Activated CD4-positive, alpha-beta T cell treated with anti-CD3 and anti-CD28 coated beads for 36 hours (primary cell): ENCODE data around the gene ZBTB34. TPM values are rescaled to one million over a fixed set of nuclear protein-coding genes. Genes with fewer than 3 reads are reported as not detected.

Experiments
- ATAC-seq: fragments of 200-7000 bp; cut with Tn5 transposase; one replicate; pipeline ENCODE4 v1.10.0; 2021; ENCODE audit warnings: mild to moderate bottlenecking, moderate library complexity
- CTCF ChIA-PET: fragments of 350-600 bp; sonication (Branson Sonifier 250); formaldehyde crosslinking; loops from one replicate; lab custom pipeline; 2021; ENCODE audit warnings: antibody characterized with exemption; lab: Charles Lee
- POLR2A ChIA-PET: fragments of 350-600 bp; sonication (Branson Sonifier 250); formaldehyde crosslinking; loops from one replicate; lab custom pipeline; 2021; ENCODE audit warnings: antibody characterized with exemption, inconsistent platforms; lab: Charles Lee
- DNase-seq: peaks from one replicate; pipeline ENCODE4 v3.0.0-alpha.2; 2020
- H3K27ac Mint-ChIP-seq: one replicate; pipeline ENCODE4 v1.8.0; 2021; ENCODE audit warnings: mixed read lengths
- H3K27me3 Mint-ChIP-seq: one replicate; pipeline ENCODE4 v1.8.0; 2021; ENCODE audit warnings: mixed read lengths
- H3K36me3 Mint-ChIP-seq: one replicate; pipeline ENCODE4 v1.8.0; 2021; ENCODE audit warnings: low read depth, mixed read lengths
- H3K4me1 Mint-ChIP-seq: one replicate; pipeline ENCODE4 v1.8.0; 2021; ENCODE audit warnings: mixed read lengths
- H3K4me3 Mint-ChIP-seq: one replicate; pipeline ENCODE4 v1.8.0; 2021; ENCODE audit warnings: mild to moderate bottlenecking, moderate library complexity, mixed read lengths
- H3K9me3 Mint-ChIP-seq: one replicate; pipeline ENCODE4 v1.8.0; 2021; ENCODE audit warnings: low read depth, mixed read lengths
- intact Hi-C, 2 experiments: fragments of 100-400 bp; cut with DNase I in 1 of 2; cut with micrococcal nuclease in 1 of 2; formaldehyde crosslinking; loops; one replicate each; pipeline versions ENCODE4 v1.14.2 to v1.15.1; 2022 to 2024; cut with DNase I, micrococcal nuclease
- total RNA-seq, 2 experiments: library from RNA; stranded (reverse); gene quantifications; one replicate each; pipeline ENCODE4 v1.2.3, GENCODE V29; 2021

Gene ZBTB34
- total RNA-seq, 2 experiments from 2014 or later, result 4.2 to 5.0 TPM

DNA sequence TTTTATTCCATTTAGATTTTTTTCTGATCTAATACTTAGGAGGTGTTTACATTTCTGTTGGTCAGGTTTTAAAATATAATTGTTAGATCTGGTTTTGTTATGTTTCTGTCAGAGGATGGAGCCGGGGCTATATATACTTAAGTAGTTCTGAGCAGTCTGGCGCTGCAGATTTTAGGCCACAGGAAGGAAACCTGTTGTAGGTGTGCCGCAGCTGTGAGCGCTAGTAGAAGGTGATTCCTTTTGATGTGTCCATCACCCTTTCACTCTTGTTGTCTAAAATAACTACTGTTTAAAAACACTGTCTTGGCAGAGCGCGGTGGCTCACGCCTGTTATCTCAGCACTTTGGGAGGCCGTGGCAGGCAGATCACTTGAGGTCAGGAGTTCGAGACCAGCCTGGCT is 17.0 kb downstream of the ZBTB34 start:
- H3K4me3 Mint-ChIP-seq, result no peak overlapping the region
- POLR2A ChIA-PET, result no interaction called here
- peaks cover 24% of the 10 kb centered on the region for H3K4me1 Mint-ChIP-seq
- DNase-seq (no peak), ATAC-seq (no peak)
- no peaks in the 10 kb centered on the region for H3K9me3 Mint-ChIP-seq
- no peaks in the 10 kb centered on the region for H3K27me3 Mint-ChIP-seq
- peaks cover 21% of the 10 kb centered on the region for H3K36me3 Mint-ChIP-seq
- intact Hi-C loops, result no loop called here
- CTCF ChIA-PET, result no interaction called here
- no peak overlapping the region for H3K27ac Mint-ChIP-seq

DNA sequence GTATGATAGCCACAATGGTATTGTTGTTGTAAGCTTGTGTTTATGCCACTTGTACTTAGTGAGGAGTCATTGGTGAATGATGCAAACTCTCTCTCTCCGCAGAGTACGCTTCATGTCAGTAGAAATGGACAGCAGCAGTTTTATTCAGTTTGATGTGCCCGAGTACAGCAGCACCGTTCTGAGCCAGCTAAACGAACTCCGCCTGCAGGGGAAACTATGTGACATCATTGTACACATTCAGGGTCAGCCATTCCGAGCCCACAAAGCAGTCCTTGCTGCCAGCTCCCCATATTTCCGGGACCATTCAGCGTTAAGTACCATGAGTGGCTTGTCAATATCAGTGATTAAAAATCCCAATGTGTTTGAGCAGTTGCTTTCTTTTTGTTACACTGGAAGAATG is 18.8 kb downstream of the ZBTB34 start:
- DNase-seq, result no peak
- no peaks in the 10 kb centered on the region for H3K9me3 Mint-ChIP-seq
- H3K27ac Mint-ChIP-seq, result no peak overlapping the region
- CTCF ChIA-PET, result no interaction called here
- H3K4me3 Mint-ChIP-seq, result no peak overlapping the region
- H3K27me3 Mint-ChIP-seq, result no peaks in the 10 kb centered on the region
- intact Hi-C loops, result no loop called here
- POLR2A ChIA-PET, result no interaction called here
- ATAC-seq, result no peak
- peaks cover 21% of the 10 kb centered on the region for H3K36me3 Mint-ChIP-seq
- peaks cover 18% of the 10 kb centered on the region for H3K4me1 Mint-ChIP-seq

DNA sequence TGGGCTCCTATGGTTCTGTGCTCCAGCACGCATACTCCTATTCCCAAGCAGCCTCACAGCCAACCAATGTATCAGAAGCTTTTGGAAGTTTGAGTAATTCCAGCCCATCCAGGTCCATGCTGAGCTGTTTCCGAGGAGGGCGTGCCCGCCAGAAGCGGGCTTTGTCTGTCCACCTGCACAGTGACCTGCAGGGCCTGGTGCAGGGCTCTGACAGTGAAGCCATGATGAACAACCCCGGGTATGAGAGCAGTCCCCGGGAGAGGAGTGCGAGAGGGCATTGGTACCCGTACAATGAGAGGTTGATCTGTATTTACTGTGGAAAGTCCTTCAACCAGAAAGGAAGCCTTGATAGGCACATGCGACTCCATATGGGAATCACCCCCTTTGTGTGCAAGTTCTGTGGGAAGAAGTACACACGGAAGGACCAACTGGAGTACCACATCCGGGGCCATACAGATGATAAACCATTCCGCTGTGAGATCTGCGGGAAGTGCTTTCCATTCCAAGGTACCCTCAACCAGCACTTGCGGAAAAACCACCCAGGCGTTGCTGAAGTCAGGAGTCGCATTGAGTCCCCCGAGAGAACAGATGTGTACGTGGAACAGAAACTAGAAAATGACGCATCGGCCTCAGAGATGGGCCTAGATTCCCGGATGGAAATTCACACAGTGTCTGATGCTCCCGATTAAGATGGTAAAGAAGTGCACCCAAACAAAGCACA is 19.9 kb downstream of the ZBTB34 start:
- no peak for ATAC-seq

DNA sequence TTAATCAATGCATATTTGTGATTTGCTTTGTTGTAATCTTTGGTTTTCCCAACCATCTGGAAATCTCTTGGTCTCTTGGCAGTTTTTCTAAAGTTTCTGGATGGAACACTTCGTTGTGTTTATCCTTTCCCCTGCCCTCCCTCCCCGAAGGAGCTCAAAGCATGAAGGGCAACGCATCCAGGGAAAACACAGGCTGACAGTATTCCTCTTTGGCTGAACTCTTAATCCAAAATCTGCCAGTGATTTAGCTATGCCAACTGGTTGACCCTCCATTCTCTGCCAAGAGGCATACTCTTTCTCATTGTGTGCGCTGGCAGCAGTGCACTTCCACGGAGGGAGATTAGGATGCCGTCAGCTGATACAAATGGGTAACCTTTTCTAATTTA is 20.5 kb downstream of the ZBTB34 start:
- POLR2A ChIA-PET, result no interaction called here
- Mint-ChIP-seq H3K27me3 (no peaks in the 10 kb centered on the region), H3K9me3 (no peaks in the 10 kb centered on the region), H3K4me1 (peaks cover 15% of the 10 kb centered on the region), H3K27ac (no peak overlapping the region), H3K36me3 (peaks cover 21% of the 10 kb centered on the region), H3K4me3 (no peak overlapping the region)
- ATAC-seq (no peak), DNase-seq (no peak)
- CTCF ChIA-PET, result no interaction called here
- intact Hi-C loops, result no loop called here

More for the DNA sequence above, 19.9 kb downstream of the ZBTB34 start:
- H3K9me3 Mint-ChIP-seq, result no peaks in the 10 kb centered on the region
- no peak overlapping the region for H3K27ac Mint-ChIP-seq
- H3K4me3 Mint-ChIP-seq, result no peak overlapping the region
- H3K36me3 Mint-ChIP-seq, result peaks cover 21% of the 10 kb centered on the region
- H3K27me3 Mint-ChIP-seq, result no peaks in the 10 kb centered on the region
- DNase-seq, result no peak
- ChIA-PET CTCF (no interaction called here), POLR2A (no interaction called here)
- H3K4me1 Mint-ChIP-seq, result peaks cover 18% of the 10 kb centered on the region
- intact Hi-C loops, result no loop called here

DNA sequence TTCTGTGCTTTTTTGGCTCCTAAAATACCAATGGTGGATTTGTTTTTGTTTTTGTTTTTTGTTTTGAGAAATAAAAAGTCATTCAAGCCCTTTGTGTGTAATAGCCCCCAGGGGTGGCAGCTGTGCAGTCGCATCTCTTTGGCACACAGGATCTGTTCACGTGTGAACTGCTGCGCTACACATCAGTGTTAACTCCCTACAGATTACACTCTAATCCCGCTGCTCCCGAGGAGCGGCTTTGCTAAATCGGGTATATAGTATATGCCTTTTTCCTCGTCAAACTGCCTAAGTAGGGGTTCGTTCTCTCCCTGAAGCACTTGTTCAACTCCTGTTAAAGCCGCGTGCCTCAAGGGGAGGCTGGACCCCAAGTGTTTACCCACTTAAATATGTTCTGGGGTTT is 22.3 kb downstream of the ZBTB34 start:
- ChIA-PET CTCF (no interaction called here), POLR2A (no interaction called here)
- Mint-ChIP-seq H3K4me1 (no peaks in the 10 kb centered on the region), H3K27me3 (no peaks in the 10 kb centered on the region), H3K4me3 (no peak overlapping the region), H3K9me3 (no peaks in the 10 kb centered on the region), H3K27ac (no peak overlapping the region), H3K36me3 (peaks cover 21% of the 10 kb centered on the region)
- intact Hi-C loops, result no loop called here
- DNase-seq, result no peak
- no peak for ATAC-seq

DNA sequence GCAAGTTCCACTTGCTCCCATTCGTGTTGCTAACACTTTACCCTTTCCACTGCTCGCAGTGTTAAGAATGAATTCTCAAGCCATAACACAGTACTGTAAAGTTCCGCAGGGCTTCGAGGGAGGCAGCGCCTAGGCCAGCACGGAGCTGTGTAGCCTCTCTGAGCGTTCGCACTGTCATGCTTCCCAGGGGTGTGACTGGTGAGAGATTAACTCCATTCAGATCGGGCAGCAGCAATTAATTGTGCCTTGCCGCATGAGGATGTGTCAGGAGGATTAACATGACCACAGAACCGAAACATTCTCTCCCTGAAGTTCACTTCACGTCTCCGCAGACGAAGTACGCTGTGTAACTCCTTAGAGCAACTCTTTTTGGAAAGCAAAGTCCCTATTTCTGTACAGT is 23.2 kb downstream of the ZBTB34 start:
- Mint-ChIP-seq H3K27me3 (no peaks in the 10 kb centered on the region), H3K4me1 (no peaks in the 10 kb centered on the region), H3K36me3 (peaks cover 21% of the 10 kb centered on the region), H3K27ac (no peak overlapping the region), H3K9me3 (no peaks in the 10 kb centered on the region), H3K4me3 (no peak overlapping the region)
- ChIA-PET CTCF (no interaction called here), POLR2A (no interaction called here)
- DNase-seq (no peak), ATAC-seq (no peak)
- intact Hi-C loops, result no loop called here

DNA sequence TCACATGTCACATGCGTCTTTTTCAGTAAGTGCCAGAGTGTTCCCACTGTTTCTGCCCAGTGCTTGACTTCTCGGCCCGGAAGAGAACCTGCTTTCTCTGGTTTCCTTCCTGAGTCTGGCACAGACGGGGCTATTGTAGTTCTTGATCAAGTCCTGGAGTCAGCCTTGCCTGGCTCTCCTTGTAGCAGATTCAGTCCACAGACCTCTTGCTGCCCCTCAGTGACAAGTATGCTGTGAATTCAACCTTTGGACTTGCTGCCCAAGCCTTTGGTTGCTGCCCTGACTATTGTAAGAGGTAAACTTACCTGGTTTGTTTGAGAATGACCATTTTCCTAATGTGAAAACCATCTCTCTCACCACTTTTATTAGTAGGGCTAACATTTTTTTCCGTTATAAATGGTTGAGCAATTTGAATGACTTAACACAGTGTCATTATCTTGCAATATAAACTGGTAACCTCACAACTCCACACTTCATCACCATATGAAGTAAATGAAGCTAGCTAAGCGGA is 24.7 kb downstream of the ZBTB34 start:
- DNase-seq, result no peak
- ChIA-PET CTCF (no interaction called here), POLR2A (no interaction called here)
- Mint-ChIP-seq H3K4me3 (no peak overlapping the region), H3K9me3 (no peaks in the 10 kb centered on the region), H3K4me1 (no peaks in the 10 kb centered on the region), H3K27ac (no peak overlapping the region), H3K27me3 (no peaks in the 10 kb centered on the region), H3K36me3 (peaks cover 11% of the 10 kb centered on the region)
- intact Hi-C loops, result no loop called here
- no peak for ATAC-seq

DNA sequence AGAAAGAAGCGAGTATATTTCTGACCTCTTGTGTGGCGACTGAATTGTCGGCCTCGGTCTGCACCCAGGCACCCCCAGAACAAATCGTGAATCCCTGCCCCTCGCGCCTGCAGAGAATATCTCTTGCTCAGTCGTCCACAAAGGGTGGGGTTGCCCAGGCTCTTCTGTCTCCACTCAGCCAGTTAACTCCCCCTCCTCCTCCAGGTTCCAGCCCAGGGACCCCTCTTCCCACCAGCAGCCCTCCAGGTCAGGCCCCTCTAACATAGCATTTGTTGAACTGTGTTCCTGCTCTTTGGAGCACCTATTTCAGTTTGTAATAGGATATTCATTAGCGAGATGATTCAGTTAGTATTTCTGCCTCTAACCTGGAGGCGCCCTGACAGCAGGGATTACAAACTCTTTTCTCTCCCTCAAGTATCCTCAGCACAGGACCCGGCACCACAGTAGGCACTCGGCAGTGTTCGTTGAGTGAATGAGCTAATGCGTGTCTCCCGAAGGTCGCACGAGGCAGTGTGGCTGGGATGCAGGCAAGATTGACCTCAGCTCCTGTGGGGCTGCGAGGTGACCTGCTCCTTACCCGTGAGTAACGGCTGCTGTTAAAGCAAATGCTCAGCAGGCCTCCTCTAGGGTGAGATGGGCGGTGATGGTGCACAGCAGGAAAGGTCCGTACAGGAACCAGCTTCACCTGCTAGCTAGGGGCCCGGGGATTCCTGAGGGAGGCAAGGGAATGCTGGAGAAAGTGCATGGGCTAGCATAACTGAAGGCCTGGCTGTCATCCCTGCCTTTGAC is 25.8 kb downstream of the ZBTB34 start:
- ChIA-PET POLR2A (interaction anchor here (0.5 kb wide), 1 partner anchor 375 kb away, joined by 4 read pairs; no protein-coding TSS in a partner anchor), CTCF (no interaction called here)
- no peaks in the 10 kb centered on the region for H3K9me3 Mint-ChIP-seq
- H3K36me3 Mint-ChIP-seq, result peaks cover 2% of the 10 kb centered on the region
- H3K27ac Mint-ChIP-seq, result no peak overlapping the region
- ATAC-seq (no peak), DNase-seq (no peak)
- intact Hi-C loops, result no loop called here
- H3K27me3 Mint-ChIP-seq, result no peaks in the 10 kb centered on the region
- H3K4me3 Mint-ChIP-seq, result no peak overlapping the region
- no peaks in the 10 kb centered on the region for H3K4me1 Mint-ChIP-seq

DNA sequence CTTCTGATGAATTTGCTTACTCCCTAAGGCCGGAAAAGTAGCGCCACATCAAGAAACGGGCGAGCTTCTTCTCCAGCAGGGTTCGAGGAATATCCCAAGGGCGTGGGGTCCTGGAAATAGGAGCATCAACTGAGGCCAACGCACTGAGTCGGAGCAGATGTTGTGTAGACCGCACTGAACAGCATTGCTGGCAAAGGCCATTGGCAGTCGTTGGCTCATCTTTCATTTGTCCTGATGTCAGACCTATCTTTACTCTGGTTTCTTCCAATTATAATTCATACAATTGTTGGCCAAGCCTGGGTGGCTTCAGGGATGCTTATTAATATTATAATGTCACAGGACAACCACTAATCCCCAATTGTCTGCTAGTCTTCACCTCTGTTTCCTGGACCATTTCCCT is 26.5 kb downstream of the ZBTB34 start:
- no peaks in the 10 kb centered on the region for H3K4me1 Mint-ChIP-seq
- no peak overlapping the region for H3K27ac Mint-ChIP-seq
- ATAC-seq (no peak), DNase-seq (no peak)
- ChIA-PET CTCF (no interaction called here), POLR2A (no interaction called here)
- no peak overlapping the region for H3K4me3 Mint-ChIP-seq
- no peaks in the 10 kb centered on the region for H3K9me3 Mint-ChIP-seq
- H3K36me3 Mint-ChIP-seq, result no peaks in the 10 kb centered on the region
- intact Hi-C loops, result no loop called here
- no peaks in the 10 kb centered on the region for H3K27me3 Mint-ChIP-seq

DNA sequence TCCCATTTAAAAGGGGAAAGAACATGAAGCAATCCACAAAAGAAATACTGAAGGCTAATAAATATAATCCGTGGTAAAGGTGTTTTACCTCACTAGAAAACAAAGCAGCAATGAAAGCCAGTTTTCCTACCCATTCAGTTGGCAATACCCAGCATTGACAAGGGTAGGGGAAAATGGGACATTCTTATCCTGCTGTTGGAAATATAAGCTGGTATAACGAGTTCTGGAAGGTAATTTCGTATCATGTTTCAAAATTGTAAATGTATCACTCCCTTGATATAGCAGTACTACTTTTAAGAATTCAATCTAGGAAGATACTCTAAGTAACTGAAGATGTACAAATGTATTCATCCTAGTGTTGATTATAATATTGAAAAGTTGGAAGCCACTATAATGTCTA is 31.2 kb downstream of the ZBTB34 start:
- DNase-seq (no peak), ATAC-seq (no peak)
- peaks cover 2% of the 10 kb centered on the region for H3K27me3 Mint-ChIP-seq
- no peaks in the 10 kb centered on the region for H3K9me3 Mint-ChIP-seq
- H3K36me3 Mint-ChIP-seq, result no peaks in the 10 kb centered on the region
- no peak overlapping the region for H3K27ac Mint-ChIP-seq
- POLR2A ChIA-PET, result no interaction called here
- no peaks in the 10 kb centered on the region for H3K4me1 Mint-ChIP-seq
- intact Hi-C loops, result no loop called here
- no peak overlapping the region for H3K4me3 Mint-ChIP-seq
- CTCF ChIA-PET, result no interaction called here

DNA sequence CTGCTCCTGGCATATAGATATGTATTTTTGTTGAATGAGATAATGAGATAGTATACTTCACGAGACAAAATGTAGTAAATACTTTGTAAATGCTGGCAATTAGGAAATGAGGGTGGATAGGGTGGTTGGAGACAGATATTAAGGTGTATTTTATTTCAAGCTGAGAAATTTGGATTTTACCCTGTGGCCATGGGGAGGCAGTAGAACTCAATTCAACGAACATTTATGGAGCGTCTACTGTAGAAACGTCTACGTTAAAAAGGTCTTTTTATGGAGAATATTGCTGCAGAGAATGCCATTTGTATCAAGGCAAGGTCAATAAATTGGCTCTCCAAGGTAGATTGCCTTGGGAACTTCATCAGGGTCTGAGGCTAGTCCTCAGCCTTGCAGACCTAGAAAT is 32.6 kb downstream of the ZBTB34 start:
- ChIA-PET CTCF (interaction anchor here (0.5 to 0.7 kb wide), 2 partner anchors 60 to 704 kb away, joined by 3 read pairs; no protein-coding TSS in a partner anchor), POLR2A (no interaction called here)
- Mint-ChIP-seq H3K4me1 (no peaks in the 10 kb centered on the region), H3K36me3 (no peaks in the 10 kb centered on the region), H3K9me3 (no peaks in the 10 kb centered on the region), H3K4me3 (no peak overlapping the region), H3K27me3 (peaks cover 8% of the 10 kb centered on the region), H3K27ac (no peak overlapping the region)
- ATAC-seq, result no peak
- intact Hi-C loops, result loop anchor here in 1 of 2 experiments (1.0 kb wide), 1 partner anchor 306 kb away; no protein-coding TSS in a partner anchor
- no peak for DNase-seq
